K562 (cell line): Measurements from ENCODE around the gene ANAPC16. TPM values are rescaled to one million over a fixed set of nuclear protein-coding genes. Genes with fewer than 3 reads are reported as not detected.

Experiments used
- ATF3 ChIP-seq, 2 experiments: fragments of 450-650 bp in 1 of 2; sonication (generic) in 1 of 2; formaldehyde crosslinking in 1 of 2; IDR thresholded peaks in 1 of 2; conservative IDR thresholded peaks in 1 of 2; 2 replicates each; pipeline versions ENCODE4 v1.6.1 to v1.8.1; 2016 to 2023; ENCODE audit warnings: mild to moderate bottlenecking in 2 of 2, moderate library complexity in 2 of 2, inconsistent platforms in 1 of 2, missing genetic modification reagents in 1 of 2
- BMI1 ChIP-seq: fragments of 150-350 bp; IDR thresholded peaks from 2 replicates; pipeline ENCODE4 v1.6.1; 2014; ENCODE audit warnings: low read length
- CBX5 ChIP-seq: IDR thresholded peaks from 2 replicates; pipeline ENCODE4 v1.6.1; 2014; ENCODE audit warnings: low read depth, borderline replicate concordance
- CEBPG ChIP-seq, 3 experiments: fragments of 200-800 bp in 1 of 3; sonication (Bioruptor generic) in 1 of 3; sonication (generic) in 1 of 3; formaldehyde crosslinking in 1 of 3; IDR thresholded peaks in 2 of 3; conservative IDR thresholded peaks in 1 of 3; 2 replicates each; pipeline versions ENCODE4 v1.6.1 to v1.8.0; 2016 to 2022; ENCODE audit warnings: missing compliant biosample characterization in 2 of 3, missing genetic modification characterization in 2 of 3, mild to moderate bottlenecking in 1 of 3, missing genetic modification reagents in 1 of 3
- COPS2 ChIP-seq: fragments of 450-650 bp; conservative IDR thresholded peaks from 2 replicates; pipeline ENCODE4 v1.6.1; 2016; ENCODE audit warnings: mild to moderate bottlenecking, moderate library complexity
- DPF2 ChIP-seq: fragments of 450-650 bp; IDR thresholded peaks from 2 replicates; pipeline ENCODE4 v1.6.1; 2016
- FIP1L1 ChIP-seq: fragments of 200-400 bp; formaldehyde crosslinking; IDR thresholded peaks from 2 replicates; pipeline ENCODE4 v1.6.1; 2018; ENCODE audit warnings: mild to moderate bottlenecking, low read depth, low read length; ENCODE audit not compliant: poor library complexity, severe bottlenecking
- FOXO4 ChIP-seq: fragments of 450-650 bp; formaldehyde crosslinking; IDR thresholded peaks from 2 replicates; pipeline ENCODE4 v1.4.0; 2020; ENCODE audit warnings: mild to moderate bottlenecking, moderate library complexity
- HBP1 ChIP-seq: fragments of 450-650 bp; formaldehyde crosslinking; IDR thresholded peaks from 2 replicates; pipeline ENCODE4 v1.4.0; 2022; ENCODE audit warnings: missing genetic modification characterization
- L3MBTL2 ChIP-seq: fragments of 450-650 bp; IDR thresholded peaks from 2 replicates; pipeline ENCODE4 v1.6.1; 2016; ENCODE audit warnings: mild to moderate bottlenecking, moderate library complexity
- NEUROD1 ChIP-seq: fragments of 150-350 bp; IDR thresholded peaks from 2 replicates; pipeline ENCODE4 v1.6.1; 2014; ENCODE audit warnings: borderline replicate concordance, low read length, low read depth; ENCODE audit not compliant: partially characterized antibody
- POLR2G ChIP-seq: fragments of 200-400 bp; formaldehyde crosslinking; IDR thresholded peaks from 2 replicates; pipeline ENCODE4 v1.6.1; 2017; ENCODE audit warnings: low read depth, mild to moderate bottlenecking, antibody characterized with exemption, low read length, moderate library complexity
- SP1 ChIP-seq: sonication (generic); formaldehyde crosslinking; IDR thresholded peaks from 2 replicates; pipeline ENCODE4 v1.8.1; 2022; ENCODE audit warnings: mild to moderate bottlenecking, missing genetic modification reagents
- TGIF2 ChIP-seq: sonication (generic); formaldehyde crosslinking; IDR thresholded peaks from 2 replicates; pipeline ENCODE4 v1.8.1; 2022; ENCODE audit warnings: mild to moderate bottlenecking, missing genetic modification reagents, moderate library complexity
- TRIM25 ChIP-seq: fragments of 450-650 bp; IDR thresholded peaks from 2 replicates; pipeline ENCODE4 v1.7.0; 2016; ENCODE audit warnings: borderline replicate concordance
- ZC3H11A ChIP-seq: IDR thresholded peaks from 2 replicates; pipeline ENCODE4 v1.6.1; 2012; ENCODE audit warnings: low read depth, low read length, improper control_type of control experiment
- ZNF143 ChIP-seq: sonication (generic); formaldehyde crosslinking; IDR thresholded peaks from 2 replicates; pipeline ENCODE4 v1.9.0; 2022; ENCODE audit warnings: mild to moderate bottlenecking, missing genetic modification reagents
- ZNF280A ChIP-seq: fragments of 450-650 bp; IDR thresholded peaks from 2 replicates; pipeline ENCODE4 v1.6.1; 2018; ENCODE audit warnings: mild to moderate bottlenecking, low read depth; ENCODE audit not compliant: partially characterized antibody
- ZNF584 ChIP-seq: fragments of 200-800 bp; sonication (Bioruptor generic); IDR thresholded peaks from 2 replicates; pipeline ENCODE4 v1.6.1; 2016; ENCODE audit warnings: low read depth, mild to moderate bottlenecking, missing genetic modification characterization, missing compliant biosample characterization
- ZNF75A ChIP-seq: fragments of 450-650 bp; formaldehyde crosslinking; IDR thresholded peaks from 2 replicates; pipeline ENCODE4 v1.4.0; 2020; ENCODE audit warnings: mild to moderate bottlenecking
- polyA plus RNA-seq, 8 experiments: library from polyadenylated mRNA; depleted of rRNA in 4 of 8; stranded (reverse) in 5 of 8; unstranded in 3 of 8; fragments of >200 nt; fragmentation: Nextera tagmentation in 2 of 8; fragmentation: Illumina TruSeq in 1 of 8; extraction: Ambion mirVana in 2 of 8; extraction: Trizol in 1 of 8; gene quantifications; 2 replicates each; pipeline versions ENCODE4 v1.2.1 to v1.2.3, GENCODE V29; 2011 to 2014; ENCODE audit warnings: inconsistent platforms in 1 of 8, missing spikeins in 1 of 8
- total RNA-seq, 7 experiments: library from RNA; depleted of rRNA in 6 of 7; stranded (reverse); fragments of >200 nt in 6 of 7; fragmentation: Illumina TruSeq in 2 of 7; extraction: Trizol in 2 of 7; gene quantifications; 2 replicates each; pipeline versions ENCODE4 v1.2.1 to v1.2.3, GENCODE V29; 2011 to 2021; ENCODE audit warnings: low replicate concordance in 1 of 7

Gene ANAPC16
- total and polyA plus RNA-seq, 9 of the 15 experiments (the other 6 are each of a cell fraction or from before 2014, with no cell fraction given) = 42.6 to 208 (median 108) TPM

GRCh38 chr10:72275351-72276012, 59.7 kb downstream of the ANAPC16 start (continued):
- 0 out of 2 replicates have a peak, but pooled peaks have one; percentile 58 for TF ChIP-seq TRIM25
- no peak for TF ChIP-seq COPS2
- TF ChIP-seq CEBPG (CRISPR knock-in tag; IDR thresholded peaks at IDR 0.05) = no peak
- TF ChIP-seq CEBPG (tag; conservative IDR thresholded peaks at IDR 0.05 in 1 of 2, IDR thresholded peaks at IDR 0.05 in 1 of 2) = no peak
- no peak for TF ChIP-seq ATF3 (IDR thresholded peaks at IDR 0.05)
- TF ChIP-seq ATF3 (CRISPR knock-in tag; conservative IDR thresholded peaks at IDR 0.05) = no peak
- no peak for TF ChIP-seq SP1
- TF ChIP-seq POLR2G = peak; percentile 27; the same call in 1 of the 2 replicates
- TF ChIP-seq HBP1 (CRISPR knock-in tag) = peak; percentile 94; the same call in 1 of the 2 replicates
- TF ChIP-seq ZC3H11A = no peak
- peak; percentile 62; the same call in 1 of the 2 replicates for TF ChIP-seq TGIF2 (CRISPR knock-in tag)
- no peak for TF ChIP-seq ZNF143 (CRISPR knock-in tag)
- TF ChIP-seq NEUROD1 = no peak
- 0 out of 2 replicates have a peak, but pooled peaks have one; percentile 5 for TF ChIP-seq BMI1
- TF ChIP-seq FIP1L1 = no peak
- TF ChIP-seq L3MBTL2 = no peak
- no peak for TF ChIP-seq DPF2
- TF ChIP-seq CBX5 = no peak
- no peak for TF ChIP-seq ZNF75A
- TF ChIP-seq ZNF584 (CRISPR knock-in tag) = no peak
- TF ChIP-seq FOXO4 (CRISPR knock-in tag) = peak; percentile 50; the same call in 1 of the 2 replicates
- TF ChIP-seq ZNF280A = no peak
